Measurements from ENCODE around the gene OR13C5. TPM values are rescaled to one million over a fixed set of nuclear protein-coding genes. Genes with fewer than 3 reads are reported as not detected.

OR13C5 gene
- total RNA-seq, 1 donor from 2014 or later, result not detected

DNA sequence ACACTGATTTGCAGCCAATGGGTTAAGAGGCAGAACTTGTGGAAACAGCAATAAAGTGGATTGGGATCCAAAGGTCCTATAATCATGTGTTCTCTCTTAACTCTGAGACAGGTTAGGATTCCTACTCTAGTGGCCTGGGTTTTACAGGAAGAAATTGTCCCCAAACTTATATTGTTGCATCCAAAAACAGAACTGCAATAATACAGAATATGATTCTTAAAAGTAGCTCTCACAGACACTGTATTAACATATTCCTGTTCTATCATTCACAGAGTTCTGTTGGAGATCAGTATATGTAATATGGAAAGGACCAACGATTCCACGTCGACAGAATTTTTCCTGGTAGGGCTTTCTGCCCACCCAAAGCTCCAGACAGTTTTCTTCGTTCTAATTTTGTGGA is 30.3 kb downstream of the OR13C5 start, which contains the start of gene OR13C8:
TSS of gene OR13C8 (plus strand) at position 301 of the 400 bp plus-strand sequence. CDS start at position 301, 0 bp downstream.
- DNase-seq (no peak), ATAC-seq (no peak)
- TF ChIP-seq CTCF (IDR thresholded peaks at IDR 0.05), result no peak
- H3K27me3 ChIP-seq (ENCODE audit: low read depth), result no peaks in the 10 kb centered on the region
- no peak within 1 kb of the TSS for H3K4me3 ChIP-seq
- H3K27ac ChIP-seq, result no peak within 1 kb of the TSS
- H3K9me3 ChIP-seq, result no peaks in the 10 kb centered on the region
- no peaks in the 10 kb centered on the region for H3K4me1 ChIP-seq
- intact Hi-C loops (cut with DNase I), result no loop called here
- no peaks in the 10 kb centered on the region for H3K36me3 ChIP-seq

- Histone ChIP-seq H3K4me1 (no peaks in the 10 kb centered on the region), H3K9me3 (no peaks in the 10 kb centered on the region), H3K27ac (no peak overlapping the region), H3K27me3 (ENCODE audit: low read depth) (no peaks in the 10 kb centered on the region), H3K4me3 (no peak overlapping the region), H3K36me3 (no peaks in the 10 kb centered on the region)
- no peak for ATAC-seq
- no peak for TF ChIP-seq CTCF (IDR thresholded peaks at IDR 0.05)
- DNase-seq, result no peak
- intact Hi-C loops (cut with DNase I), result no loop called here
Measured at GRCh38 chr9:104564358-104564757, 34.9 kb downstream of the OR13C5 start.

- H3K4me3 ChIP-seq, result no peak overlapping the region
- H3K4me1 ChIP-seq, result no peaks in the 10 kb centered on the region
- no peak for ATAC-seq
- no peak for TF ChIP-seq CTCF (IDR thresholded peaks at IDR 0.05)
- no peaks in the 10 kb centered on the region for H3K9me3 ChIP-seq
- H3K27me3 ChIP-seq (ENCODE audit: low read depth), result no peaks in the 10 kb centered on the region
- H3K27ac ChIP-seq, result no peak overlapping the region
- no peak for DNase-seq
- intact Hi-C loops (cut with DNase I), result no loop called here
- H3K36me3 ChIP-seq, result no peaks in the 10 kb centered on the region
Measured at GRCh38 chr9:104556830-104557634, 42.2 kb downstream of the OR13C5 start.

- intact Hi-C loops (cut with DNase I), result no loop called here
- no peak for ATAC-seq
- TF ChIP-seq CTCF (IDR thresholded peaks at IDR 0.05), result no peak
Measured at GRCh38 chr9:104555521-104555920, 43.7 kb downstream of the OR13C5 start.

GRCh38 chr9:104553261-104553660 is 46.0 kb downstream of the OR13C5 start:
- Histone ChIP-seq H3K4me3 (no peak overlapping the region), H3K36me3 (no peaks in the 10 kb centered on the region), H3K27ac (no peak overlapping the region), H3K9me3 (no peaks in the 10 kb centered on the region), H3K4me1 (no peaks in the 10 kb centered on the region), H3K27me3 (ENCODE audit: low read depth) (no peaks in the 10 kb centered on the region)
- intact Hi-C loops (cut with DNase I), result no loop called here
- TF ChIP-seq CTCF (IDR thresholded peaks at IDR 0.05), result no peak
- DNase-seq (no peak), ATAC-seq (no peak)

More at GRCh38 chr9:104555521-104555920, 43.7 kb downstream of the OR13C5 start:
- DNase-seq, result no peak
- no peaks in the 10 kb centered on the region for H3K4me1 ChIP-seq
- H3K9me3 ChIP-seq, result no peaks in the 10 kb centered on the region
- H3K27ac ChIP-seq, result no peak overlapping the region
- no peaks in the 10 kb centered on the region for H3K36me3 ChIP-seq
- H3K4me3 ChIP-seq, result no peak overlapping the region
- H3K27me3 ChIP-seq (ENCODE audit: low read depth), result no peaks in the 10 kb centered on the region

Other genes with a start within 250 kb of the OR13C5 start
- gene OR13F1, start 95.2 kb downstream of the OR13C5 start, total RNA-seq, result not detected
- gene OR13C4, start 72.2 kb downstream of the OR13C5 start, total RNA-seq, result not detected
- gene OR13C3, start 62.6 kb downstream of the OR13C5 start, total RNA-seq, result not detected
- not detected for gene OR13C8, start 30.2 kb downstream of the OR13C5 start, total RNA-seq
- gene OR13C2, start 6.2 kb upstream of the OR13C5 start, total RNA-seq, result not detected
- not detected for gene OR13C9, start 18.8 kb upstream of the OR13C5 start, total RNA-seq
- not detected for gene OR13D1, start 95.1 kb upstream of the OR13C5 start, total RNA-seq
- 25.6 TPM for gene NIPSNAP3A, start 148.3 kb upstream of the OR13C5 start, total RNA-seq
- 2.5 TPM for gene NIPSNAP3B, start 164.7 kb upstream of the OR13C5 start, total RNA-seq